Hypothalamus (tissue), 51 donors: ENCODE data around the gene NSUN7.

Experiments used
- DNase-seq, 51 donors: peaks; one replicate each; lab custom pipeline; 2025; lab: John Stamatoyannopoulos, UW

NSUN7 gene

GRCh38 chr4:40733752-40734151 is 16.0 kb upstream of the NSUN7 start:
- no peak for DNase-seq

GRCh38 chr4:40734497-40734896 is 15.3 kb upstream of the NSUN7 start:
- DNase-seq, result no peak

GRCh38 chr4:40736910-40737309 is 12.8 kb upstream of the NSUN7 start:
- DNase-seq, result peak in 2 of 51 donors; percentile 5 to 53

- no peak for DNase-seq
These were observed 11.9 kb upstream of the NSUN7 start for GRCh38 chr4:40737879-40738278.

GRCh38 chr4:40739347-40739746 is 10.4 kb upstream of the NSUN7 start:
- no peak for DNase-seq

GRCh38 chr4:40744218-40744617 is 5.5 kb upstream of the NSUN7 start:
- no peak for DNase-seq

- no peak for DNase-seq
These were observed 4.3 kb upstream of the NSUN7 start for GRCh38 chr4:40745285-40745984.

GRCh38 chr4:40747207-40747835 is 2.4 kb upstream of the NSUN7 start:
- no peak for DNase-seq

- no peak for DNase-seq
These were observed 905 bp downstream of the NSUN7 start for GRCh38 chr4:40750461-40751258.

GRCh38 chr4:40755616-40756015 is 5.9 kb downstream of the NSUN7 start:
- no peak for DNase-seq

- DNase-seq, result no peak
These were observed 13.5 kb downstream of the NSUN7 start for GRCh38 chr4:40763228-40763716.

- no peak for DNase-seq
These were observed 19.5 kb downstream of the NSUN7 start for GRCh38 chr4:40769266-40769665.

GRCh38 chr4:40778090-40778489 is 28.3 kb downstream of the NSUN7 start:
- DNase-seq, result no peak

- no peak for DNase-seq
These were observed 33.1 kb downstream of the NSUN7 start for GRCh38 chr4:40782876-40783275.

- no peak for DNase-seq
These were observed 36.0 kb downstream of the NSUN7 start for GRCh38 chr4:40785727-40786126.

- DNase-seq, result no peak
These were observed 38.6 kb downstream of the NSUN7 start for GRCh38 chr4:40788331-40788730.

GRCh38 chr4:40789031-40789430 is 39.3 kb downstream of the NSUN7 start:
- DNase-seq, result no peak

- DNase-seq, result no peak
These were observed 40.0 kb downstream of the NSUN7 start for GRCh38 chr4:40789771-40790170.

- DNase-seq, result no peak
These were observed 50.3 kb downstream of the NSUN7 start for GRCh38 chr4:40800064-40800463.

- DNase-seq, result no peak
These were observed 54.8 kb downstream of the NSUN7 start for GRCh38 chr4:40804598-40804997.

- DNase-seq, result no peak
These were observed 59.2 kb downstream of the NSUN7 start for GRCh38 chr4:40808926-40809457.
